ENCODE data around the gene SCGB2A2.

DNA sequence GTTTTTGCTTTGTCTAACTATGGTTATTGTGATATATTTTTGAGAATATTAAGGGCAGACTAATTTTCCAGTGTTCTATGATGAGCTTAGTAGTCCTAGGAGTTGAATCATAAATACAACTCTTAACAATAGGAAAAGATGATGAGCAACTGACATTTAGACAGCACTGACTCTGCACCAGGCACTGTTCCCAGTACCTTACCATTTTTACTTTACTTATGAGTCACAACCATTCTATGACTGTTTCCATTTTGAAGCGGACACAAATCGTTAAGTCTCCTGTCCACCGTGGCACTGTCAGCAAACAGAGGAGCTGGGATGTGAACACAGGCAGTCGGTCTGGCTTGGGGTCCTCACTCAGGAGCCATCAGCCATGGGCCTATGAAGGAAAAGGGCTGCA lies 3.4 kb upstream of the SCGB2A2 start:
- TF ChIP-seq, protein P1, sequence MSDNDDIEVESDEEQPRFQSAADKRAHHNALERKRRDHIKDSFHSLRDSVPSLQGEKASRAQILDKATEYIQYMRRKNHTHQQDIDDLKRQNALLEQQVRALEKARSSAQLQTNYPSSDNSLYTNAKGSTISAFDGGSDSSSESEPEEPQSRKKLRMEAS (IDR thresholded peaks at IDR 0.05; ENCODE audit: low read depth), result no peak
- no peak for TF ChIP-seq YY1 (IDR thresholded peaks at IDR 0.05; ENCODE audit: low read depth)
- TF ChIP-seq, protein P2, sequence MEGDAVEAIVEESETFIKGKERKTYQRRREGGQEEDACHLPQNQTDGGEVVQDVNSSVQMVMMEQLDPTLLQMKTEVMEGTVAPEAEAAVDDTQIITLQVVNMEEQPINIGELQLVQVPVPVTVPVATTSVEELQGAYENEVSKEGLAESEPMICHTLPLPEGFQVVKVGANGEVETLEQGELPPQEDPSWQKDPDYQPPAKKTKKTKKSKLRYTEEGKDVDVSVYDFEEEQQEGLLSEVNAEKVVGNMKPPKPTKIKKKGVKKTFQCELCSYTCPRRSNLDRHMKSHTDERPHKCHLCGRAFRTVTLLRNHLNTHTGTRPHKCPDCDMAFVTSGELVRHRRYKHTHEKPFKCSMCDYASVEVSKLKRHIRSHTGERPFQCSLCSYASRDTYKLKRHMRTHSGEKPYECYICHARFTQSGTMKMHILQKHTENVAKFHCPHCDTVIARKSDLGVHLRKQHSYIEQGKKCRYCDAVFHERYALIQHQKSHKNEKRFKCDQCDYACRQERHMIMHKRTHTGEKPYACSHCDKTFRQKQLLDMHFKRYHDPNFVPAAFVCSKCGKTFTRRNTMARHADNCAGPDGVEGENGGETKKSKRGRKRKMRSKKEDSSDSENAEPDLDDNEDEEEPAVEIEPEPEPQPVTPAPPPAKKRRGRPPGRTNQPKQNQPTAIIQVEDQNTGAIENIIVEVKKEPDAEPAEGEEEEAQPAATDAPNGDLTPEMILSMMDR (IDR thresholded peaks at IDR 0.05), result no peak
- no peak for TF ChIP-seq EZH2phosphoT487 (IDR thresholded peaks at IDR 0.05; ENCODE audit: borderline replicate concordance, low read depth)
- TF ChIP-seq, protein P3, sequence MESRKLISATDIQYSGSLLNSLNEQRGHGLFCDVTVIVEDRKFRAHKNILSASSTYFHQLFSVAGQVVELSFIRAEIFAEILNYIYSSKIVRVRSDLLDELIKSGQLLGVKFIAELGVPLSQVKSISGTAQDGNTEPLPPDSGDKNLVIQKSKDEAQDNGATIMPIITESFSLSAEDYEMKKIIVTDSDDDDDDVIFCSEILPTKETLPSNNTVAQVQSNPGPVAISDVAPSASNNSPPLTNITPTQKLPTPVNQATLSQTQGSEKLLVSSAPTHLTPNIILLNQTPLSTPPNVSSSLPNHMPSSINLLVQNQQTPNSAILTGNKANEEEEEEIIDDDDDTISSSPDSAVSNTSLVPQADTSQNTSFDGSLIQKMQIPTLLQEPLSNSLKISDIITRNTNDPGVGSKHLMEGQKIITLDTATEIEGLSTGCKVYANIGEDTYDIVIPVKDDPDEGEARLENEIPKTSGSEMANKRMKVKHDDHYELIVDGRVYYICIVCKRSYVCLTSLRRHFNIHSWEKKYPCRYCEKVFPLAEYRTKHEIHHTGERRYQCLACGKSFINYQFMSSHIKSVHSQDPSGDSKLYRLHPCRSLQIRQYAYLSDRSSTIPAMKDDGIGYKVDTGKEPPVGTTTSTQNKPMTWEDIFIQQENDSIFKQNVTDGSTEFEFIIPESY (IDR thresholded peaks at IDR 0.05; ENCODE audit: borderline replicate concordance, low read depth), result no peak
- TF ChIP-seq CHD2 (IDR thresholded peaks at IDR 0.05; ENCODE audit: low read length, partially characterized antibody), result no peak
- no peak for TF ChIP-seq JUND (IDR thresholded peaks at IDR 0.05)
- TF ChIP-seq FOXM1 (IDR thresholded peaks at IDR 0.05; ENCODE audit: low read depth), result no peak
